Measurements from ENCODE around the gene COMMD7.

COMMD7 gene

DNA sequence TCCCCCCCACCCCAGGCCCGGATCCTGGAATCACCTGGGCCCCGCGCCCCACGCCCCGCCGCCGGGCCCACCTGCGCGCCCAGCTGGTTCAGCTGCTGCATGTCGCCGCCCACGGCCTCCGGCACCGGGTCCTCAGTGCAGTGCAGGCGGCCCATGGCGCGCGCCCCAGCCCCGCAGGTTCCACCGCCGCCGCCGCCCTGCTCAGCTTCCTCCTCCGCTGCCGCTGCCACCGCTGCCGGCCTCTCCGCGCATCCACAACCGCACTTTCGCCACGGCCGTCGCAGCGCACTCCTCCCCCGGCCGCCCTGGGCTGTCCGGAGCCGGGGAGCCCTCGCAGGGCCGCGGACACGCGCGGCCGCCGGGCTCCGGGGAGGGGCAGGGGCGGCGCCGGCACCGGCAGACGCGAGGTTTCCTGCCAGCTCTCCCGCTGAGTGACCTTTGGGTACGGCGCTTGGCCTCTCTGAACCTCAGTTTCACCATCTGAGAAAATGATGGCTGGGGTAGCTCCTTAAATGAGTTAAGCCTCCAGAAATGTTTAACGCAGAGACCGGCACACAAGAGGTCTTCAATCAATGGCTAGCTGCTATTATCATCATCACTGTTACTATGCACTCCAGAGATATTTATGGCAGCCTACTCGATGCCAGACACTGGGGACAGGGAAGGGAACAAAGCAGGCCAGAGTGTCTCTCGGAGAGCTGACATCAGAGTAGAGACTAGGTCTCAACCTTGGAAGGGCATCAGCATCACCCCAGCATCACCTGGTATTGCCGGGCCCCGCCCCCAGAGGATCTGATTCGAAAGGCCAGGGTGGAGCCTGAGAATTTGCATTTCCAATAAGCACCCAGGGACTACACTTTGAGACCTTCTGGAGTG is at the start of gene COMMD7:
Gene COMMD7, minus strand, starts transcription at position 231 of the 876 bp plus-strand sequence. Its CDS starts 76 bp downstream, at position 155.
- in situ Hi-C loops (cut with MboI; ENCODE audit: low sequenced_read_pairs), result no loop called here

DNA sequence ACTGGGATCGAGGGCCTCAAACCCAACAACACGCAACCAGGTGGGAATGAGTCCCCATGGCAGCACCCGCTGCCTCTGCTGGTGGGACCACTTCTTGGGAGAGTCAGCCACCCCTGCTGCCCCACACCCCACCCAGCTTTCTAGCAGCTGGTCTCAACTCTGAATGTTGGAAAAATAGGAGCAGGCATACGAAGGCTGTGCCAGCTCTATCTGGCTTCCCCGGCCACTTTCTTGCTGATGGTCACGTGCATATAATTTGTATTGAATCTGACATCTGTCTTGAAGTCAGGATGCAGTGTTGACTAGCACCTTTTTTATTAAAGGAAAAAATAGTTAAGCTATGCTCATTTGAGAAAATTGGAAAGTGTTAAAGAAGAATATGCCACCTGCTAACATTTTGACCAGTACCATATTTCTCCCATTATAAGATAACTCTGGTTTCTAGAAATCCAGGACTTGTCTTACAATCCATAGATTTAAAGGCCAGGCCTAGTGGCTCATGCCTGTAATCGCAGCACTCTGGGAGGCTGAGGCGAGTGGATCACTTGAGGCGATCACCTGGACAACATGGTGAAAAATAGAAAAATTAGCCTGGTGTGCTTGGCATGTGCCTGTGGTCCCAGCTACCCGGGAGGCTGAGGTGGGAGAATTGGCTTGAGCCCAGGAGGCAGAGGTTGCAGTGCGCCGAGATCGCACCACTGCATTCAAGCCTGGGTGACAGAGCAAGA is 49.6 kb upstream of the COMMD7 start:
- in situ Hi-C loops (cut with MboI; ENCODE audit: low sequenced_read_pairs), result no loop called here

DNA sequence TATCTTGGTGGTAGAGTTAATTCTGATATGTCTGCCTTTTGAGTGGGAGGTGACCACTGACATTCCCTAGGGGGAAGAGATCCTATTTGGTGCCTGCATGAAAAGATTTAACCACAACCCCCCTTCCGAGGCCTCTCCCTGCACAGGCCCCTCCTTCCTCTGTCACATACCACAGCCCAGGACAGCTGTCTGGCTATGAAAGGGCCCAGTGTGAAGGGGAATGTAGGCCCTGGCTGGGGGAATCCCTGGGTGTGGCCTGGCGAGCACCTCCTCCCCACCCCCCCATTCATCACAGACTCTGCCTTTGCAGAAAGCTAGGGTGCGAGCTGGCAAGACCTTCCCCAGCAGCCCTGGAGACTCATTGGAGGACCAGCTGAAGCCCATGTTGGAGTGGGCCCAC is 49.0 kb upstream of the COMMD7 start:
- in situ Hi-C loops (cut with MboI; ENCODE audit: low sequenced_read_pairs), result no loop called here

DNA sequence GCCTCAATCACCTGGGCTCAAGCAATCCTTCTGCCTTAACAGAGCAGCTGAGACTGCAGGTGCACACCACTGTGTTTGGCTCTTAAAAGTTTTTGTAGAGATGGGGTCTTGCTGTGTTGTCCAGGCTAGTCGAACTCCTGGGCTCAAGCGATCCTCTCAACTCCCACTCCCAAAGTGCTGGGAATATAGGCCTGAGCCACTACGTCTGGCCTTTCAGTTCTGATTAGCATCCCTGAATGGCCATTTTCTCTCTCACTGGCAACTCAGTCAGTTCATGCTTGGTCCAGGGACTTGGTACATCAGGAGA is 47.4 kb upstream of the COMMD7 start:
- in situ Hi-C loops (cut with MboI; ENCODE audit: low sequenced_read_pairs), result no loop called here

DNA sequence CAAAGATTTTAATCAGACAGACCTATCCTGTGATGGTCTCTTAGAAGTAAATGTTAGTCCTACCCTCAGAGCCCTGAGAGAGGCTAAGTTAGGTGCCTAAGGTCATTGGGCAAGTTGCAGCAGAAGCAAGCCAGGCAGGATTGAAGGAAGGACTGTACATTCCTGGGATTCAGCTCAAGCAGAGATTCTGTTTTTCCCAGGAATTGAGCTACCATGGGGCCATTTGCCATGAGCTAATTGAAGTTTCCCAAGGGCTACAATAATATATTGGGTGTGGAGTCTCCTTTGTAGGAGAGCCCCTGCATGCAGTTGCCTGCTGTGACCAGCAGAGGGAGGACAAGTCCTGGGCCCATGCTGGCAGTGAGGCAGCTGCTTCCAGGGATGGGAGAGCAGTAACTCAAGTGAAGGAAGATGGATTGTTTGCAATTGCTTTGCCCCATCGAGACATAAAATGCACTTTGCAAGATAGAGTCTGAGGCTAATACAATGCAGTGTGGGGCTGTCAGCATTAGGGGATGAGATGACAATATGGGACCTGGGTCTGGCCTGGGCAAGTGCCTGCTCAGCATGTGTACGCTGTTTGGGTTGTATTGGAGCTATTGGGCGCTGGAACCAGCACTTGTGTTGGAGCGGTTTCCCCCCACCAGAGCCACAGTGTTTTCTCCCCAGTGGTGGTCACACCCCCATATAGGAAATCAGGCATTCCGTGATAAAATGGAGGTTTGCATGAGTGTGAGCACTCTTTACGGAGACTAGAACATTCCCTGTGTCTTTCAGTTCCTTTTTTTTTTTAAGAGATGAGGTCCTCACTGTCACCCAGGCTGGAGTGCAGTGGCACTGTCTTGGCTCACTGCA is 46.9 kb upstream of the COMMD7 start:
- in situ Hi-C loops (cut with MboI; ENCODE audit: low sequenced_read_pairs), result no loop called here

DNA sequence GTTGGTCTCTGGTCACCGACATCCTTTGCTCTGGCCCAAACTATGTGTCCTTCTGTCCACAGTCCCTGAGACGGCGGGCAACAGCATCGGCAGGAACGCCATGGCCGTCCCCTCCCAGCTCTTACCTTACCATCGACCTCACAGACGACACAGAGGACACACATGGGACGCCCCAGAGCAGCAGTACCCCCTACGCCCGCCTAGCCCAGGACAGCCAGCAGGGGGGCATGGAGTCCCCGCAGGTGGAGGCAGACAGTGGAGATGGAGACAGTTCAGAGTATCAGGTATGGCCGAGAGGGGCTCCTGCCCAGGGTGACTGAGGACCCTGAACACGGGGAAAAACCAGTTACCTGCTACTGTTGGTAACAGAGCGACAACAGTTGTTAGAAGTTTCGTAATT is 43.9 kb upstream of the COMMD7 start:
- in situ Hi-C loops (cut with MboI; ENCODE audit: low sequenced_read_pairs), result no loop called here

DNA sequence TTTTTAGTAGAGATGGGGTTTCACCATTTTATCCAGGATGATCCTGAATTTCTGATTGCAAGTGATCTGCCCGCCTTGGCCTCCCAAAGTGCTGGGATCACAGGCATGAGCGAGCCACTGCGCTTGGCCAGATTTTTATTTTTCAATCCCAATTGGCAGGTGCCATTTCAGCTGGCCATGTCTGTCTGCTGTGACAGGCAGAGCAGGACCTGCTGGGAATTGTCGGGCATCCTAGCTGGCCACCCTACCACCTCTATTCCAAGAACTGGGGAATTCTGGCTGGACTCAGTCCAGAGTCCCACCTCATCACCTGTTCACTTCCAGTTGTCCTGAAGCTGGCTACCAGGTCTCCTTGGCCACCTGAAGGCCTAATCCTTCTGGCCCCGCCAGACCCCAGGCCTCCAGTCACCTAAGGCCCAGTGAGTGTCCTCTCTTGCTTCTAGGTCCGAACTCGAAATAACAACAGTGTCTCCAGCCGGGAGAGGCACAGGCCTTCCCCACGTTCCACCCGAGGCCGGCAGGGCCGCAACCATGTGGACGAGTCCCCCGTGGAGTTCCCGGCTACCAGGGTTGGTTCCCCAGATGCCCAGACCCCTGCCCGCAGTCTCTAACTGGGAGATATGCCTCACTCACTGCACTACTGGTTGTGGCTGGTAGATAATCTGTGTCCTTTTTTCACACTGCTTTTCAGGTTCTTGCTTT is 42.9 kb upstream of the COMMD7 start:
- in situ Hi-C loops (cut with MboI; ENCODE audit: low sequenced_read_pairs), result no loop called here

DNA sequence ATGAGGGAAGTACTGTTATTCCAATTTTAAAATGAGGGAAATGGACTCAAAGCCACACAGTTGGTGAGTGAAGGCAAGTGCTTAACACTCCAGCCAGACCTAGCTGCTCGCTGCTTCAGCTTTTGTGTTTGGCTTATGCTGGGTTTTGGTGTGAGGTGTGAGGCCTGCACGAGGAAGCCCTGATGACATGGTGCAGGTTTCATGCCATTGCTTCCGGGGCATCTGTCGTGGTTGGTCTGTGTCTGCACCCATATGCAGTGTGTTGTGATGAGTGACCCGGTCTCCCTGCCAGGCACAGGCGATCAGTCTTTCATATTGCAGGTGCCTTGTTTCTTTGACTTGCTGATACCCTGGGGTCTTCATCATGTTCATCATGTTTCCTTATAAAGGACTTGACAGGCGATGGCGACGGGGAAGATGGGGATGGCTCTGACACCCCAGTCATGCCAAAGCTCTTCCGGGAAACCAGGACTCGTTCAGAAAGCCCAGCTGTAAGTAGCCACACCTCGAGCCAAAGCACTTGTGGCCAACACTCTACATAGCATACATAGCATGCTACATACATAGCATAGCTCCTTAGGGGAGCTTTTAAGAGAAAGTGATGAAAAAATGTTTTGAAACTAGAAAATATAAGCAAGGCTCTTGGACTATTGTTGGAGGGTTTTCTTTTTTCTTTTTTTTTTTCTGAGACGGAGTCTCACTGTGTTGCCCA is 41.3 kb upstream of the COMMD7 start:
- in situ Hi-C loops (cut with MboI; ENCODE audit: low sequenced_read_pairs), result no loop called here

DNA sequence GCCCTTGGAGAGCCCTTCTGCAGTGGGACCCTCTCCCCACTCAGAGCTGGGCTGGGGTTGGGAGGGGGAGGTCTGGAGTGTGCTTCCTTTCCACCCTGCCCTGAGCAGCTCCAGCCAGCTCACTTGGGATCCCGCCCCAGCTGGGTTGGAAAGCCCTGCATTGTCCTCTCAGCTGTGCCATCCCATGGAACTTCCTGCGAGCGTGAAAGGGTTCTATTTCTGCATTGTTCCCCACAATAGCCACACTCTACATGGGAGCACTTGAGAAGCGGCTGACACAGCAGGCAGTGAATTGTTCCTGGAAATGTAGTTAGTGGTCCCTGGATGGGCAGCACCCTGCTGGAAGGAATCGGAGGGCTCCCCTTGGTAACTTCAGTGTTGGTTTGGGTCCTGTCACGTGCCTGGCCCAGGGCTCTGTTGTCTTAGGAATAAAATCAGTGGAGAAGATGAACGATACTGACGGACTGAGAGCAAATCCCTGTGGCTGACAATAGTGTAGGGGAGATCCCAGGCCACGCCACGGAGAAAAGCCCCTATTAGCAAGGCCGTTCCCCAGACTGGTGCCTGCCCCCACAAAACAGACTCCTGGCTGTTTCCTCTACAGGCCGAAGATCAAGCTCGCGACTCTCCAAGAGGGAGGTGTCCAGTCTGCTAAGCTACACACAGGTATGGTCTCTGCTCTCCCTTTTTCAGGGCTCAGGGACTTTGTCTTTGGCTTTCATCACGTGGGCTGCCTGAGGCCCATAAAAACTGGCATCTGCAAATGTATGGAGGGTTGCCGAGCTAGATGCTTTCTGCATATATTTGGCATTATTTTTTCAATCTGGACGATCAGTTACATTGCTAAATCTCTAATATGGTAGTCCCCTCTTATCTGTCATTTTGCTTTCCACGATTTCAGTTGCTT is 37.7 kb upstream of the COMMD7 start:
- in situ Hi-C loops (cut with MboI; ENCODE audit: low sequenced_read_pairs), result no loop called here

DNA sequence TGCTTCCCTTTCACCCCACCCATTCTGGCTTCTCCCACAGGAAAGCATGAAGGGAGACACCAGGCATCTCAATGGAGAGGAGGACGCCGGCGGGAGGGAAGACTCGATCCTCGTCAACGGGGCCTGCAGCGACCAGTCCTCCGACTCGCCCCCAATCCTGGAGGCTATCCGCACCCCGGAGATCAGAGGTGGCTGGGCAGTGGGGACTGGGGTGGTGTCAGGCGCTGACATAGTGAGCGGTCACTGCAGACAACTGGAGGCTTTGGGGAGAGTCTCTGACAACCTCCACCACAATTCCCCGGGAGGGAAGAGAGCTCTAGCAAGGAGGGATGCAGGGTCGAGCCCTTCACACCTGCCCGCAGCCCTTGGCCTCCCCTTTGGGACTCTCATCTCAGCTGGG is 37.0 kb upstream of the COMMD7 start:
- in situ Hi-C loops (cut with MboI; ENCODE audit: low sequenced_read_pairs), result no loop called here

DNA sequence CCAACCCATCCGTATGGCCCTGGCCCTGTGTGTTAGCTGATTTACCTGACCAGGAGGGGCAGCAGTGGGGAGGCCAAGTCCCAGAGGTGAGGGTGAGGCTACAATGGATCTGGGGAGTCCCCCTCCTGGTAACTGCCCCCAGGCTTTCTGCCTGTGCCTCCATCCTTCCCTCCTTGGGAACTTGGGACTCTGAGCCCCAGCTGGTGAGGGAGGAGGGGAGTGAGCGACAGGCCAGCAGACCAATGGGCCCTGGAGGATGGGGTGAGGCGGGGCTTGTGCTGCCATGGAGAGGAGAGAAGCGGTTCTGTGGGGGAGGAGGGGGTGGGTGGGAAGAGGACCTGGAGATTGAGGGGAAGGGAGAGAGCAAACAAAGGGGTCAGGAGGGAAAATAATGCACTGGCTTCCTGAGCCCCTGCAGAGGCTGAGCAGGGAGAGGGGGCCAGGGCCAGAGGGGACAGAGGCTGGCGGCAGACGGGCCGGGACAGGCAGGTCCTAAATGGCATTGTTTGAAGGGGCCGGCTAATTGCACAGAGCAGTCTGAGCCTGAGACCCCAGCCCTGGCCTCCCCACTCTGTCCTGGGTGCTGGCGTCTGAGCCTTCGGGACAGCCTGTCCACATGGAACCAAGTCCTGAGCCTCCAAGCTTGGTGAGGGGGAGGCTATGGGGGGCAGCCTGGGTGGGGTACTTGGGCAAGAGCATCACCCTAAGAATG is 36.4 kb upstream of the COMMD7 start:
- in situ Hi-C loops (cut with MboI; ENCODE audit: low sequenced_read_pairs), result no loop called here

DNA sequence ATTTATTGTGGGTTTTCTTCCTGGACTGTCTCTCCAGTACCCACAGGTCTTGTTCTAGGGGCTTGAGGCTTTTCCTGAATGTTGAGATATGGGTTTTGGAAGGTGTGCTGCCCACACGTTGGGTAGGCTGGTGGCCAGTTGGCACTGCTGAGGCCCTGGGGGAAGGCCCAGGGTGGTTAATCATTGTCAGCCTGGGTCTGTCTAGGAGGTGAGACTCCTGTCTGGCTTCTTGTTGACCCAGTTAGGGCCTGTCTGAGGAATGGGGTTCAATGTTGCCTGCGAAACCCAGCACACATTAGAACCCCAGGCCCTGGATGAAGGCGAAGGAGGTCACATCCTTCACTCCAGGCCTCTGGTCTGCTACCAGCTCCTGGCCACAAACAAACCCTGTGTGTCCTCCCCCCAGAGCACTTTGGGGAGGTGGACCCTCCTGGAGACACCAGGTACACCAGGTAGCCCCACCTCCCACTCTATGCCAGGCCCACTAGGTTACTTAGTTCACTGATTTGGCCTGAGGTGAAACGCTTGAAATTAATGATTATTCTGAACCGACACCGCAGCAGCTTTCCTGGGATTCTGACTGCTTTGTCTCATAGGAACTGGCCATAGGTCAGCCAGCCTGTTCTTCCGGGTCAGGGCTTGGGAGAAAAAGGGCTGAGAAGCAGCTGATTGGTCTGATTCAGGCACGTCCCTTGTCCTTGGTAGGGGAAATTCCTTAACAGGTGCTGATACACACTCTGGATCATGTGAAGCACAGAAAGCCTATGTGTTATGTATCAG is 34.1 kb upstream of the COMMD7 start:
- in situ Hi-C loops (cut with MboI; ENCODE audit: low sequenced_read_pairs), result no loop called here

DNA sequence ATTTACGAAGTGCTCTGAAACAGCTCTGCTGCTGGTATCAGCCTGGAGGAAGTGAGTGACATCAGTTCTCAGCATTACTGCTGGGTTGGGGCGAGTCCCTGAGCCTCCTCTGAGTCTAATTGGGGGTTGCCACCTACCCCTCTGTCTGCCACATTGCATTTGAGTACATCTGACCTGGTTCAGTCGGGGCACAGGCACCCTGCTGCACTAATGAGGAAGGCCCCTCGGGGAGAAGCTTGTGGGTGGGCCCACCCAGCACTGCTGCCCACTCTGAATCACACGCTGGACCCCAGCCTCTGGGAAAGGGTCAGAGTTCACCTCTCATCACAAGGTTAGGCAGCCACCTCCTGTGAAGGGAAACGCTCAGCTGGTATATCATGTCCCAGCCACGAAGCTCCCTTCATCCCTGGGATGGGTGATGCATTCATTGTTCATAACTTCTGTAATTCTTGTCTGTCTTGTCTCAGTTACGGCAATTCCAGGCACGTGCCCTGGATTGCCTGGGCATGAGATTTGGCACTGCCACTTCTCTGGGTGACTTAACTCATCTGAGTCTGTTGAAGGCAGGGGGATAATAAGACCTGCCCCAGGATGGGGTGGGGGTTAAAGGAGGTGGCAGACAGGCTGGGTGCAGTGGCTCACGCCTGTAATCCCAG is 32.2 kb upstream of the COMMD7 start:
- in situ Hi-C loops (cut with MboI; ENCODE audit: low sequenced_read_pairs), result no loop called here

DNA sequence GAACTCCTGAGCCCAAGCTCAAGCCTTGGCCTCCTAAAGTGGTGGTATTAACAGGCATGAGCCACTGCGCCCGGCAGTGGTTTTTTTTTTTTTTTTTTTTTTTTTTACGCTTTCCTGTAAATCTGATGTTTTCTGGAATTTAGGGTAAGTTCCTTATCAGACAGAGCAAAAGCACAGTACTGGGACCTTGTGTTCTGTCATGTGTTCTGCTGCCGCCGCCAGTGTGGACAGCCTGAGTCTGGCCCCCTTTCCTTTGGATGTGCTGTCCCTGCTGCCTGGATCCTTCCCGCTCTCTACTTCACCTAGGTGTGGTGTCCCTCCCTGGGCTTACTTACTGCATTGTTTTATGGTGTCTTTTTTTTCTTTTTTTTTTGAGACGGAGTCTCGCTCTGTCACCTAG is 30.6 kb upstream of the COMMD7 start:
- in situ Hi-C loops (cut with MboI; ENCODE audit: low sequenced_read_pairs), result no loop called here

DNA sequence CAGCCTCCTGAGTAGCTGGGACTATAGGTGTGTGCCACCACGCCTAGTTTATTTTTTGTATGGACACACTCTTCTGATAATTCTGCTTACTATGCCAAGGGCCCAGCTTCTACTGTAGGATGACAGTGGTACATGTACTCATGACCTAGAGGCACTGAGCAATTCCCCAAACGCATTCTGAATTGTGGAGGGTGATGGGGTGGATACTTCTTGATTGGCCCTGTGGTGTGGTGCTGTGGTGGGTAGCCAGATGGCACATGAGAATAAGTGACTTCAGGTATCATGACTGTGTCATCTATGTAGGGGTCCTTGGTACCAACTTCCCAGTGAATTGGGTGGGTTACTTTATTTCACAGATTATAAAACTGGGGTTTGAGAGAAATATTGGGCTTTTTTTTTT is 30.0 kb upstream of the COMMD7 start:
- in situ Hi-C loops (cut with MboI; ENCODE audit: low sequenced_read_pairs), result no loop called here

DNA sequence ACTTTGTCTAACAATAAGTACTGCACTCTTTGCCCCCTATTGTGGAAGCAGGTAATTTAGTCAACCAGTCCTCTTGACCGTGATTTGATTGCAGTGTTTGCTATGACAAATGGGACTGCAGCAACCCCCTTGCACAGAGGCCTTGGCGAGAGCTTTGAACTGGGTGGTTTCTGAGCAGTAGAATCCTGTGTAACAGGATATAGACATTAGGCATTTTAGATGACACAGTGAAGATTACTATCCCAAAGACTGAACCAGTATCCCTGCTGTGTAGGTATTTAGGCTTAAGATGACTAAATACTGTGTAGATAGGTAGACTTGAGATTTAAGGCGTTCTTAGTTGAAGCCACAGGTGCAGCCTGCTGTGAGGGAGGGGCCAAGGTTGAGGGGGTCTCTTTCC is 28.8 kb upstream of the COMMD7 start:
- in situ Hi-C loops (cut with MboI; ENCODE audit: low sequenced_read_pairs), result no loop called here

DNA sequence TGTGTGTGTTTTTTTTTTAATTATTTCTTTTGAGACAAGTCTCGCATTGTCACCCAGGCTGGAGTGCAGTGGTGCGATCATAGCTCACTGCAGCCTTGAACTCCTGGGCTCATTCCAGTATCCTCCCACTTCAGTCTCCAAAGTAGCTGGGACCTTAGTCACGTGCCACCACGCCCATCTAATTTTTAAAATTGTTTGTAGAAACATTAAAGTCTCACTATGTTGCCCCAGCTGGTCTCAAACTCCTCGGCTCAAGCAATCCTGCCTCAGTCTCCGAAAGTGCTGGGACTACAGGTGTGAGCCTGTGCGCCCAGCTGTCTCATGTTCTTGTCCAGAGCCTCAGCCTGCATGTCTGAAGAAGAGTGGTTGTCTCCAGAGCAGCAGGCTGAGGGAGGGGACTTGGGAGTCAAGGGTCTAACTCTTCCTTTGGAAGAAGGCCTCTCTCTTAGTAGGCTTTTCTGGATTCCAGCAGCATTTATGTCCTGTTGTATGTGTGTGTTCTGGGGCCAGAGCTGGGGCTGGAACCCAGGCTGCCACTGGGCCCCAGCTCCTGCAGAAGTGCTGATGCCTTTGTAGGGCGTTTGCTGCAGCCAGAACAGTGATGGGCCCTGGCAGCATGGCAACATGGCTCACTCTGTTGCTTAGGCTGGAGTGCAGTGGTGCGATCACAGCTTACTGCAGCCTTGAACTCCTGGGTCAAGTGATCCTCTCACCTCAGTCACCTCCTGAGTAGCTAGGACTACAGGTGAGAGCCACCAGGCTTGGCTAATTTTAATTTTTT is 24.3 kb upstream of the COMMD7 start:
- in situ Hi-C loops (cut with MboI; ENCODE audit: low sequenced_read_pairs), result no loop called here
